Glomerular visceral epithelial cell (primary cell): ENCODE measurements around the gene GFY.

Experiments used
- DNase-seq: peaks from one replicate; pipeline ENCODE4 v3.0.0-alpha.2; 2016; ENCODE audit errors: extremely low spot score

Gene GFY

GRCh38 chr19:49428547-49429451, 3.6 kb downstream of the GFY start:
- DNase-seq, result no peak

DNA sequence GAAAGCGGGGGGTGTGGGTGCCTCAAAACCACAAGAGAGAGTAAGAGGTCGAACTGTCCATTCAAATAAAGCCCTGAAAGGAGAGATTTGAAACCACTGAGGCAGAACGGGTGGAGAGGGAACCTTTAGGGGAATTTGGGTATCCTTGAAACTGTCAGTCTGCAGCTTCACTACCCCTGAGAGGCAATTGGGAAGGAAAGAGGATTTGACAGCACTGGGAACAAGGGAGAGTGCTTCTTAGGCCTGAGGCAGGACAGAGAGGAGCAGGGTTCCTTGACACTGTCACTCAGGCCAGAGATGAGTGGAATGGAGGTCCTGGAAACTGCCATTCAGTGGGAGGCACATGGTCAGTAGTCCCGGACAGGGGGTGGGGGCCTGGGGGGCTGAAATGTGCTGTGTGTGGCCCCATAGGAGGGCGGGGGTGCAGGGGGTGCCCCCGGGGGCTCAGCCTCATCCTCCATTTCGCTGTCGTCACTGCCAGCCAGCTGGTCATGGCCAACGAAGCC, 5.0 kb downstream of the GFY start:
- no peak for DNase-seq

DNA sequence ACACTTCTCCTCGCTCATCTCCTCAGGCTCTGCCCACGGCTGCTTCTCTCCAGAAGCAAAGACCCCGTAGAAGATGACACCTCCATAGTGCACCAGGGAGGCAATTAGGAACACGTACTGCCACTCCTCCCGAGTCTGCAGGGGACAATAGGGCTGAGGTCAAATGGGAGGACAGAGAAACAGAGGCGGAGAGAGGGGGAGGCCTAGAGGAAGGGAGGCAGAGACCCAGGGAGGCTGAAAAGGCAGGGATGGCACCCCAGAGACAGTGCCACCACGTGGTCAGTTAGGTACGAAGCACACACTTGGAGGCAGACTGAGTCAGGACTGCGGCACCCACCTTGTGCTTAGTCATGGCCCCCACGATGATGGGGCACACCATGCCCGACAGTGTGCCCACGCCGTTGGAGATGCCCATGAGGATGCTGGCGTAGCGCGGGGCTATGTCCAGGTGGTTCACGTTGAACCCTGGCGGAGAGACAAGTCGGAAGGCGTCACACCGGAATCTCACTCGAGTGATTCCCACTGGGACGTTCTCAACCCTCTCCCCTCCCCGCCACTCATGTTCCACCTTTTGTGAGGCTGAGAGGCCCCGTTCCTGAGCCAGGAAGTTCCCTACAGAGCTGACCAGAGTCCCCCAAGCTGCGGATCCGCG, 5.6 kb downstream of the GFY start:
- no peak for DNase-seq

DNA sequence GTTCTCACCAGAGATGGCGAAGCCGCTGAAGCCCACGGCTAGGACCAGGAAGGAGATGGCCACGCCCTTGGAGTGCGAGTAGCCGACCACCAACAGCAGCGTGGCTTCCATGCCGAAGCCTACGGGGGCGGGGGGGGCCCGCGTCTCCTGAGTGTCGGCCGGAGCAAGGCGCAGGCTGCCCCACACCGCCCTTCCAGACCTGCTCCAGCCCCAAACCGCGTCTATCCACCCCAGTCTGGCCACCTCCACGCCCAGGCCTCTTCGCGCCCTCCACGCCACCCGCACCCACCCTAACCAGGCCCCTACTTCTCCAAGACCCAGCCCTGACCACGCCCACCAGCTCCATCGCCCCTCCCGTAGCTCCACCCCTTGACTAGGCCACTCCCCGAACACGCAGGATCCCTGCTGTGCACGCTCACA, 6.2 kb downstream of the GFY start:
- DNase-seq, result no peak

GRCh38 chr19:49432141-49433073, 7.2 kb downstream of the GFY start:
- no peak for DNase-seq

- DNase-seq, result no peak
These were observed 8.2 kb downstream of the GFY start for GRCh38 chr19:49433240-49433901.

- DNase-seq, result no peak
These were observed 9.9 kb downstream of the GFY start for GRCh38 chr19:49434907-49435583.

DNA sequence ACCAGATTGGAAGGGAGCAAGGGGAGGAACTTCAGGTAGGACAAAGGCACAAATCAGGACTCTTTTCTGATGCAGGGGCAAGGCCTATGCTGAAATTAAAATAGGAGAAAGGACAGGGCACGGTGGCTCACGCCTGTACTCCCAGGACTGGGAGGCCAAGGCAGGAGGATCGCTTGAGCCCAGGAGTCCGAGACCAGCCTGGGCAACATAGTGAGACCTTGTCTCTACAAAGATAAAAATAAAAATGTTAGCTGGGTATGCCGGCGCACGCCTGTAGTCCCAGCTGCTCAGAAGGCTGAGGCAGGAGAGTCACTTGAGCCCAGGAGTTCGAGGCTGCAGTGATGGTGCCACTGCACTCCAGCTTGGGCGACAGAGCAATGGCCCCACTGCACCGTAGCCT, 10.5 kb downstream of the GFY start:
- DNase-seq, result no peak

DNA sequence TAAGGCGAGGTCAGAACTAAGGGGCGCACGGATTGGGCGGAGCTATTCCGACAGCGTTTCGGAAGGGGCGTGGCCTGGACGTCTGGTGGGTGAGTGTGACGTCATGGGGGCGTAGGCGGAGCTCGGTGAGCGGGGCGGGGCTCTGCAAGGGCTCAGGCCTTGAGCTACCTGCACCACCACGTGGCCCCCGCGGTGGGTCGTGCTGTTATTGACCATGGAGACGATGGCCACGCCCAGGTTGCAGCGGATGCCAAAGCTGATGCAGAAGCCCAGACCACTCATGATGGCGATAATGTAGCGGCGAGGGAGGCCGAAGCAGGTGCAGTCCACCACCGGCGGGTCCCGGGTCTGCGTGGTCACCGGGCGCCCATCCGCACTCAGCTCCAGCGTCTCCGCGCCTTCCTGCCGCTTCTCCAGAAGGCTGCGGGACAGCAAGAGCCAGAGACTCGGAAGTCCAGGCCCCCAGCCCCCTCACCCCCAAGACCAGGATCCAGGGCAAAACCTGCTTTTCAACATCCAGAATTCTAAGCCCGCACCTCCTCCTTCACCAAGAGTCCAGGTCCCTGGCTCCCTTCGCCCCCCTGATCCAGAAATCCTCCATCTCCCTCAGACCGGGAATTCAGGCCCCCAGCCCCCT, 11.3 kb downstream of the GFY start:
- DNase-seq, result peak; percentile 23

- no peak for DNase-seq
These were observed 12.0 kb downstream of the GFY start for GRCh38 chr19:49437231-49437630.

DNA sequence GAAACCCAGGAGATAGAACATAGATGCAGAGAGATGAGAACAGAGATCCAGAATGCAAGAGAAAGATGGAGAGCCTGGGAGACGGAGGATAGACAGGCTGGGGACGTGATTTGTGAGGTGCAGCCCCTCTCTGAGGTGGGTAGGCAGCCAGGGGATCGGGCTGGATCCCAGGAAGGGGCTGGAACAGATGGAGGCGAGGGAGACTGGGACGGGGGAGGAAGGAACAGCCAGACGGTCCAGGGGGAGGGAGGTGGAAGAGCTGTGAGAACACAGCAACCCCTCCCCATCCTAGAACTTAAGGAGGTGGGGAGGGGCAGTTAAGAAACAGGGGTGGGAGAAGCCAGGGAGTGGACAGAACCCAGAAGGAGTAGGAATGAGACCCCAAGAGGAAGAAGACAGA, 13.1 kb downstream of the GFY start:
- no peak for DNase-seq

DNA sequence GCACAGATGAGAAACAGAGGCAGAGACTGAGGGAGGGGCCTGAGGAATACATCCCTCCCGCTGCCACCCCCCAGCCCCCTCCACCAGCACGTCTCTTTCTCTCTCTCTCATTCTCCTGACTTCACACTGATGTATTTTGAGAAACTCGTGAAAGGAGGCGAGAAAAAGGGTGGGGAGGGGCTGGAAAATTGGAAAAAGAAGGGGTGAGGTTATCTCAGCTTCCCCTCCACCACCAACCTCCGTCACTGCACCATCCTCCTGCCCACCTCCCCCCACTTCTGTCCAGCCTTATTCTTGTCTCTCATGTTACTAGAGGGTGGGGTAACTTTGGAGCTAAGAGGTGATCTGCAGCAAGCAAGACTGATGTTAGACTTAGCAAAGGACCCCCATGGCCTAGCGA, 14.6 kb downstream of the GFY start:
- DNase-seq, result no peak

DNA sequence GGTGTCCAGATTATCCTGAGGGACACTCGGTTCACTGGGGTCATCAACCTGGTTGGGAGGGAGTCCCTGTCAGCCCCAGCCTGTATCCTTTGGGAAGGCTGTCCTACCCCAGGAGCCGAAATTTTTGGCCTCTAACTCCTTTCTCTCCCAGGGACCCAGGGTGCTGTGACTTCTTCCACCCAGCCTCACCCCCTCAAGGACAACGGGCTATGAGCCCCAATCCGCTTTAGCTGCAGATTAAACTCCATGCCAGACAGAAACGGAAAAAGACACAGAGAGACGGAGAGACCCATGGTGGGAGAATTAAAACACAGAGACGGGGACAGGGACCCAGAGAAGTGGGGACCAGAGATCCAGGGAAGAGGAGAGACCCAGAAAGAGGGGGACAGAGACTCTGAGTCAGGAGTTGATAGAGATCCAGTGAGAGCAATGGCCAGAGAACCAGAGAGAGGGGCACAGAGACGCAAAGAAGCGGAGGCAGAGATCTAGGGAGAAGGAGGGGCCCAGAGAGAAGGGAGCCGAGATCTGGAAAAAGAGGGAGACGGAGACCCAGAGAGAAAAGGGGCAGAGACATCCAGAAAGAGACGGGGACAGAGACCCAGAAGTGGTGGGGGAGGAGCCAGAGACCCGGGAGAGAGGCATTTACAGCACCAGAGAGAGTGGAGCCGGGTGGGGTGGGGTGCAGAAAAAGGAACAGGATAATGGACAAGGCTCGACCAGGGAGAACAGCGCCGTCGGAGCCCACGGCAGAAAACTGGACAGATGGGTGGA, 15.4 kb downstream of the GFY start:
- no peak for DNase-seq

GRCh38 chr19:49441210-49441959, 16.2 kb downstream of the GFY start, which contains the start of gene SLC17A7:
Gene SLC17A7, minus strand, starts transcription at chr19:49441527. Its CDS starts 148 bp downstream, at chr19:49441379.
- DNase-seq, result peak; percentile 12

GRCh38 chr19:49441960-49442350, 16.8 kb downstream of the GFY start:
- no peak for DNase-seq

- peak; percentile 13 for DNase-seq
These were observed 17.2 kb downstream of the GFY start for GRCh38 chr19:49442354-49442753.

DNA sequence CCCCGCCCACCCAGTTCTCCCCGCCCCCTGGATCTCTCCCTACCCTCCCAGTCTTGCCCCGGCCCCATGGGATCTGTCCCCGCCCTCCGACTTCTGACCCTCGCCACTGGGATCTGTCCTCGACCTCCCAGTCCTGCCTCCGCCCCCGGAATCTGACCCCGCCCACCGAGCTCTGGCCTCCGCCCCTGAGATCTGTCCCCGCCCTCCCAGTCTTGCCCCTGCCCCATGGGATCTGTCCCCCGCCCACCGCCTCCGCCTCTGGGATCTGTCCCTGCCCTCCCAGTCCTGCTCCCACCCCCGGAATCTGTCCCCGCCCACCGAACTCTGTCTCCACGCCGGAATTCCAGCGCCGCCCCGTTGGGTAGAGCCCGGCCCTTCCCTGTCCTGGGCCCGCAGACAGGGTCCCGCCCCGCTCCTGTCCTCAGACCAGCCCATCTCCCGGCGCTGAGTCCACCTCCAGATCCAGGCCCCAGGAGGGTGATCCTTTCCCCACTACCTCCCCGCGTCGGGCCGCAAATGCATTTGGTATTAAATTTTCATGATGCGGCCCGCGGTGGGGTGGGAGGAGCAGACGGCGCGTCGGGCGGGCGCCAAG, 17.7 kb downstream of the GFY start:
- peak; percentile 88 for DNase-seq

- peak; percentile 95 for DNase-seq
These were observed 18.3 kb downstream of the GFY start for GRCh38 chr19:49443366-49444099.
